Measurements from ENCODE around the gene CDK15.

The CDK15 gene

GRCh38 chr2:201780674-201781493 is 25.5 kb upstream of the CDK15 start, which contains the start of gene ALS2:
Gene ALS2 (minus strand): TSS chr2:201780933. CDS start chr2:201768885, 12,048 bp downstream.
- no peaks in the 10 kb centered on the region for H3K9me3 Mint-ChIP-seq
- peak within 1 kb of the TSS; percentile 98 for H3K4me3 Mint-ChIP-seq
- H3K36me3 Mint-ChIP-seq (ENCODE audit: low read depth): no peaks in the 10 kb centered on the region
- peak within 1 kb of the TSS; percentile 98 for H3K27ac Mint-ChIP-seq
- peaks cover 18% of the 10 kb centered on the region for H3K27me3 Mint-ChIP-seq (ENCODE audit: low read depth)
- H3K4me1 Mint-ChIP-seq (ENCODE audit: low read depth): peaks cover 24% of the 10 kb centered on the region

DNA sequence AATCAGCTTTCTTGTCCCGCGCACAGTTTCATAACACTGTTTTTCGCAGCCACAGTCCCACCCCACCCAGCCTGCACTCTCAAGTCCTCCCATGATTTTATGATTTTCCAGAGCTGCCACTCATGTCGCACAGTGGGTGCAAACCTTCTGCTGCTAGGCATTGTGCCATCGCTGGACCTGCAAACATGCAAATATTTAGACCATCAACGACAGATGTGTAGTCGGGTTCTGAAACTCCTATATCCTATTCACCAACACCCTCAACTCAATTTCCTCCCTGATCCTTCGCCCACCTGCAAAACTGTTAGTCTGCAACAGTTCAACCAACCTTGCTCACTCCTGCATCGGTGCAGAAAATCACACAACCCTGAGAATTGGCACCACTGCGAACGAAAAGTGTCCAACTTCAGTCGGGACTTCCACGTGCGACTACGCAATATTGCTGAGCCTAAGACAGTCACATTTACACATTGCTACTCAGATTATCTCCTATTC is 24.7 kb upstream of the CDK15 start:
- Mint-ChIP-seq H3K27me3 (ENCODE audit: low read depth) (peaks cover 18% of the 10 kb centered on the region), H3K27ac (peak overlapping the region; percentile 98), H3K4me3 (peak overlapping the region; percentile 98), H3K36me3 (ENCODE audit: low read depth) (no peaks in the 10 kb centered on the region), H3K9me3 (no peaks in the 10 kb centered on the region), H3K4me1 (ENCODE audit: low read depth) (peaks cover 24% of the 10 kb centered on the region)

- no peak overlapping the region for H3K27ac Mint-ChIP-seq
- H3K9me3 Mint-ChIP-seq: no peaks in the 10 kb centered on the region
- H3K4me1 Mint-ChIP-seq (ENCODE audit: low read depth): peaks cover 14% of the 10 kb centered on the region
- peaks cover 22% of the 10 kb centered on the region for H3K27me3 Mint-ChIP-seq (ENCODE audit: low read depth)
- no peak overlapping the region for H3K4me3 Mint-ChIP-seq
- no peaks in the 10 kb centered on the region for H3K36me3 Mint-ChIP-seq (ENCODE audit: low read depth)
These were observed 21.8 kb upstream of the CDK15 start for GRCh38 chr2:201784563-201784962.

GRCh38 chr2:201785135-201785534 is 21.2 kb upstream of the CDK15 start:
- Mint-ChIP-seq H3K27me3 (ENCODE audit: low read depth) (peaks cover 22% of the 10 kb centered on the region), H3K4me3 (no peak overlapping the region), H3K27ac (no peak overlapping the region), H3K9me3 (no peaks in the 10 kb centered on the region), H3K36me3 (ENCODE audit: low read depth) (no peaks in the 10 kb centered on the region), H3K4me1 (ENCODE audit: low read depth) (peaks cover 10% of the 10 kb centered on the region)

DNA sequence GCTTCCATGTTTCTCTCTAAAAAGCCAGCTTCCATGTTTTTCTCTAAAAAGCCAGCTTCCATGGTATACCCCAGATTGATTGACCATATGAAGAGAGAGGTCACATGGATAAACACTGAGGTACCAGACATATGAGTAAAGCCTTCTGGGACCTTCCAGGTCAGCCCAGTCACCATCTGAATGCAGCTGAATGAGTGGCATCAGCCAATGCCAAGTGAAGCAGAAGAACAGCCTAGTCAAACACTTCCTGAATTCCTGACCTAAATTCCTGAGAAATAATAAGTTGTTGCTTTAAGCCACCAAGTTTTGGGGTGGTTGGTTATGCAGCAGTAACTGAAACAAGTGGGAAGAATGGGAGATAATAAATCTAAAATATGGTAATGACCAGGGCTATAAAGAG is 19.9 kb upstream of the CDK15 start:
- Mint-ChIP-seq H3K36me3 (ENCODE audit: low read depth) (no peaks in the 10 kb centered on the region), H3K27me3 (ENCODE audit: low read depth) (peaks cover 18% of the 10 kb centered on the region), H3K27ac (no peak overlapping the region), H3K4me3 (no peak overlapping the region), H3K9me3 (no peaks in the 10 kb centered on the region), H3K4me1 (ENCODE audit: low read depth) (peaks cover 3% of the 10 kb centered on the region)

DNA sequence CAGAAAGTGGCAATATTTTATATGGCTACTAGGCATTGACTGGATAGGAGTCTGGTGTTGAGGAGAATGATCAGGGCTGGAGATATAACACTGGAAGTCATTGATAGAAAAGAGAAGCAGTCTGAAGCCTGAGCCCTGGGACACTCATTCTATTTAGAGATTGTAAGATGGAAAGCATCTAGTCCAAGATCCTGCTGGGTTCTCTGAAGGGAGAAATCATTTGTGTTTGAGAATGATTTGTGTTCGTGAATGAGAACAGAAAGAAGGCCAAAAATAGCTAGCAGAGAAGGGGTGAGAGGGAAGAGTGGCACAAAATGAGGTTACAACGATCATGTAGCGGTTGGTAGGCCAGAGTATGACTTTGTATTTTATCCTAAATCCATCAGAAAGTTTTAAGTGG is 18.0 kb upstream of the CDK15 start:
- H3K9me3 Mint-ChIP-seq: no peaks in the 10 kb centered on the region
- H3K4me3 Mint-ChIP-seq: no peak overlapping the region
- H3K27me3 Mint-ChIP-seq (ENCODE audit: low read depth): peaks cover 9% of the 10 kb centered on the region
- no peak overlapping the region for H3K27ac Mint-ChIP-seq
- H3K36me3 Mint-ChIP-seq (ENCODE audit: low read depth): no peaks in the 10 kb centered on the region
- H3K4me1 Mint-ChIP-seq (ENCODE audit: low read depth): no peaks in the 10 kb centered on the region

GRCh38 chr2:201789395-201789794 is 16.9 kb upstream of the CDK15 start:
- H3K4me3 Mint-ChIP-seq: no peak overlapping the region
- no peaks in the 10 kb centered on the region for H3K36me3 Mint-ChIP-seq (ENCODE audit: low read depth)
- H3K27me3 Mint-ChIP-seq (ENCODE audit: low read depth): peaks cover 5% of the 10 kb centered on the region
- H3K4me1 Mint-ChIP-seq (ENCODE audit: low read depth): no peaks in the 10 kb centered on the region
- H3K9me3 Mint-ChIP-seq: no peaks in the 10 kb centered on the region
- no peak overlapping the region for H3K27ac Mint-ChIP-seq

- H3K36me3 Mint-ChIP-seq (ENCODE audit: low read depth): no peaks in the 10 kb centered on the region
- no peak overlapping the region for H3K27ac Mint-ChIP-seq
- no peaks in the 10 kb centered on the region for H3K4me1 Mint-ChIP-seq (ENCODE audit: low read depth)
- no peaks in the 10 kb centered on the region for H3K9me3 Mint-ChIP-seq
- peaks cover 5% of the 10 kb centered on the region for H3K27me3 Mint-ChIP-seq (ENCODE audit: low read depth)
- H3K4me3 Mint-ChIP-seq: no peak overlapping the region
These were observed 16.0 kb upstream of the CDK15 start for GRCh38 chr2:201790291-201790690.

GRCh38 chr2:201790989-201791388 is 15.3 kb upstream of the CDK15 start:
- Mint-ChIP-seq H3K4me1 (ENCODE audit: low read depth) (no peaks in the 10 kb centered on the region), H3K36me3 (ENCODE audit: low read depth) (no peaks in the 10 kb centered on the region), H3K4me3 (no peak overlapping the region), H3K9me3 (no peaks in the 10 kb centered on the region), H3K27ac (no peak overlapping the region), H3K27me3 (ENCODE audit: low read depth) (peaks cover 10% of the 10 kb centered on the region)

DNA sequence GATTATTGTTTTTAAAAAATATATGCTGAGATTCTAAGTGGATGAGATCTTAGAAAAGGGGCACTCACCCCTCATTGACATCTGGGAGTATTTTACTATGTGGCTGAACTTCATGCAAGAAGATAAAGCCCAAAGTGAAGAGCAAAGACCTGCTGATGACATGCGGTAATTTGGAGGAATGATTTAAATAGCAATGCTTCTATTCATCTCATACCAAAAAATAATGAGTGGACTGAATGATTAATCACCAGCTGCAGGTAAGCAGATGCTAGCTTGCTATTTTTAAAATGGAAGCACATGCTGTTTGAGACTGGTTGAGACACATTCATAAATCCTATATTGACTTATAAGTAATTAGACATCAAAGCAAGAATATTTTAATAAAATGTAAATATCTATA is 12.7 kb upstream of the CDK15 start:
- no peak overlapping the region for H3K27ac Mint-ChIP-seq
- no peak overlapping the region for H3K4me3 Mint-ChIP-seq

GRCh38 chr2:201794294-201794693 is 12.0 kb upstream of the CDK15 start:
- Mint-ChIP-seq H3K27me3 (ENCODE audit: low read depth) (peaks cover 9% of the 10 kb centered on the region), H3K4me1 (ENCODE audit: low read depth) (no peaks in the 10 kb centered on the region), H3K27ac (no peak overlapping the region), H3K36me3 (ENCODE audit: low read depth) (no peaks in the 10 kb centered on the region), H3K4me3 (no peak overlapping the region), H3K9me3 (no peaks in the 10 kb centered on the region)

More for the DNA sequence above, 12.7 kb upstream of the CDK15 start:
- H3K9me3 Mint-ChIP-seq: no peaks in the 10 kb centered on the region
- H3K4me1 Mint-ChIP-seq (ENCODE audit: low read depth): no peaks in the 10 kb centered on the region
- no peaks in the 10 kb centered on the region for H3K36me3 Mint-ChIP-seq (ENCODE audit: low read depth)
- H3K27me3 Mint-ChIP-seq (ENCODE audit: low read depth): peaks cover 9% of the 10 kb centered on the region

GRCh38 chr2:201795607-201796477 is 10.5 kb upstream of the CDK15 start:
- H3K36me3 Mint-ChIP-seq (ENCODE audit: low read depth): no peaks in the 10 kb centered on the region
- H3K9me3 Mint-ChIP-seq: no peaks in the 10 kb centered on the region
- no peaks in the 10 kb centered on the region for H3K4me1 Mint-ChIP-seq (ENCODE audit: low read depth)
- no peak overlapping the region for H3K4me3 Mint-ChIP-seq
- no peak overlapping the region for H3K27ac Mint-ChIP-seq
- H3K27me3 Mint-ChIP-seq (ENCODE audit: low read depth): peaks cover 12% of the 10 kb centered on the region

DNA sequence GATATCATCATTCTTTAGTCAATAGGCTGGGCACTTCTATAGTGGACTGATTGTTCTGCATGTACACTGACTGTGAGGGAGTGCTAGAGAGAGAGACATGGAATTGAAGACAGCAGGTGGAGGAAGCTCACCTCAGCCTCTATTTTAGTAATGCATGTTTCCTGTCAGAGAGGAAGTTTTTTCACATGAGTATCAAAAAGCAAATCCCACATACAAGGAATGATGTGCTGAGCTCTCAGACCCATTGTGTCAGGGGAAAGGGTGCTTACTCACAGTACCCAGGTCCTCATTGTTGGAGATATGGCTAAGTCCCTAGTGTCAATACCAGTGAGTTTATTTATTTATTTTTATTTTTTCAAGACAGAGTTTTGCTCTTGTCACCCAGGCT is 9.9 kb upstream of the CDK15 start:
- H3K27me3 Mint-ChIP-seq (ENCODE audit: low read depth): peaks cover 16% of the 10 kb centered on the region
- H3K36me3 Mint-ChIP-seq (ENCODE audit: low read depth): no peaks in the 10 kb centered on the region
- H3K9me3 Mint-ChIP-seq: no peaks in the 10 kb centered on the region
- no peak overlapping the region for H3K27ac Mint-ChIP-seq
- H3K4me1 Mint-ChIP-seq (ENCODE audit: low read depth): no peaks in the 10 kb centered on the region
- no peak overlapping the region for H3K4me3 Mint-ChIP-seq

- no peaks in the 10 kb centered on the region for H3K4me1 Mint-ChIP-seq (ENCODE audit: low read depth)
- peaks cover 20% of the 10 kb centered on the region for H3K27me3 Mint-ChIP-seq (ENCODE audit: low read depth)
- H3K36me3 Mint-ChIP-seq (ENCODE audit: low read depth): no peaks in the 10 kb centered on the region
- H3K9me3 Mint-ChIP-seq: no peaks in the 10 kb centered on the region
- H3K4me3 Mint-ChIP-seq: no peak overlapping the region
- H3K27ac Mint-ChIP-seq: no peak overlapping the region
These were observed 9.0 kb upstream of the CDK15 start for GRCh38 chr2:201797175-201797840.
